Measurements from ENCODE around the gene NTHL1. TPM values are rescaled to one million over a fixed set of nuclear protein-coding genes. Genes with fewer than 3 reads are reported as not detected.
A peak's percentile ranks its signal among the peaks of the same experiment; 100 is the strongest.

NTHL1 gene
- total and polyA plus RNA-seq, 9 of the 15 experiments (the other 6 are each of a cell fraction or from before 2014, with no cell fraction given) = 1.1 to 58.8 (median 17.6) TPM

GRCh38 chr16:2033057-2033908 is 14.4 kb downstream of the NTHL1 start:
- Histone ChIP-seq H3K27ac (ENCODE audit: extremely low read depth, low read depth, low read length) (peak overlapping the region; percentile 41; the same call in 2 of the 3 replicates), H2AFZ (ENCODE audit: low read depth, low read length) (no peak overlapping the region; the same call in 1 of the 2 replicates)
- TF ChIP-seq HMGN3 (IDR thresholded peaks at IDR 0.05; ENCODE audit: borderline replicate concordance, extremely low read depth, insufficient read length, low read depth, low read length) (peak; percentile 50), HDAC8 (tag; IDR thresholded peaks at IDR 0.05) (no peak), ILK (tag; IDR thresholded peaks at IDR 0.05; ENCODE audit: borderline replicate concordance, low read depth) (no peak), ZNF224 (CRISPR knock-in tag; IDR thresholded peaks at IDR 0.05) (no peak), FOXK1 (CRISPR knock-in tag; IDR thresholded peaks at IDR 0.05; ENCODE audit: borderline replicate concordance) (0 out of 2 replicates have a peak, but pooled peaks have one; percentile 42), NCOA6 (IDR thresholded peaks at IDR 0.05) (no peak), PKNOX1 (IDR thresholded peaks at IDR 0.05) (no peak), KLF6 (CRISPR knock-in tag; IDR thresholded peaks at IDR 0.05; ENCODE audit: borderline replicate concordance) (no peak), RUNX1 (IDR thresholded peaks at IDR 0.05; ENCODE audit: low read depth) (no peak), RBBP5 (IDR thresholded peaks at IDR 0.05; ENCODE audit: borderline replicate concordance, insufficient read depth, low read length, poor library complexity, severe bottlenecking) (peak; percentile 44), MEF2D (tag; conservative IDR thresholded peaks at IDR 0.05; ENCODE audit: low read depth) (no peak), ZBTB1 (CRISPR knock-in tag; IDR thresholded peaks at IDR 0.05; ENCODE audit: borderline replicate concordance, low read depth) (0 out of 2 replicates have a peak, but pooled peaks have one; percentile 27), ZNF282 (CRISPR knock-in tag; IDR thresholded peaks at IDR 0.05) (0 out of 2 replicates have a peak, but pooled peaks have one; percentile 53), NR1H2 (CRISPR knock-in tag; IDR thresholded peaks at IDR 0.05) (no peak), ZFX (CRISPR knock-in tag; IDR thresholded peaks at IDR 0.05) (peak; percentile 66), ZNF583 (CRISPR knock-in tag; IDR thresholded peaks at IDR 0.05) (no peak)
- TF ChIP-seq, protein P1, sequence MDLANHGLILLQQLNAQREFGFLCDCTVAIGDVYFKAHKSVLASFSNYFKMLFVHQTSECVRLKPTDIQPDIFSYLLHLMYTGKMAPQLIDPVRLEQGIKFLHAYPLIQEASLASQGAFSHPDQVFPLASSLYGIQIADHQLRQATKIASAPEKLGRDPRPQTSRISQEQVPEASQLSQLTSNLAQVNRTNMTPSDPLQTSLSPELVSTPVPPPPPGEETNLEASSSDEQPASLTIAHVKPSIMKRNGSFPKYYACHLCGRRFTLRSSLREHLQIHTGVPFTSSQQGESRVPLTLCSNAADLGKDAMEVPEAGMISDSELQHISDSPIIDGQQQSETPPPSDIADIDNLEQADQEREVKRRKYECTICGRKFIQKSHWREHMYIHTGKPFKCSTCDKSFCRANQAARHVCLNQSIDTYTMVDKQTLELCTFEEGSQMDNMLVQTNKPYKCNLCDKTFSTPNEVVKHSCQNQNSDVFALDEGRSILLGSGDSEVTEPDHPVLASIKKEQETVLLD (IDR thresholded peaks at IDR 0.05) = no peak
- TF ChIP-seq, protein P2, sequence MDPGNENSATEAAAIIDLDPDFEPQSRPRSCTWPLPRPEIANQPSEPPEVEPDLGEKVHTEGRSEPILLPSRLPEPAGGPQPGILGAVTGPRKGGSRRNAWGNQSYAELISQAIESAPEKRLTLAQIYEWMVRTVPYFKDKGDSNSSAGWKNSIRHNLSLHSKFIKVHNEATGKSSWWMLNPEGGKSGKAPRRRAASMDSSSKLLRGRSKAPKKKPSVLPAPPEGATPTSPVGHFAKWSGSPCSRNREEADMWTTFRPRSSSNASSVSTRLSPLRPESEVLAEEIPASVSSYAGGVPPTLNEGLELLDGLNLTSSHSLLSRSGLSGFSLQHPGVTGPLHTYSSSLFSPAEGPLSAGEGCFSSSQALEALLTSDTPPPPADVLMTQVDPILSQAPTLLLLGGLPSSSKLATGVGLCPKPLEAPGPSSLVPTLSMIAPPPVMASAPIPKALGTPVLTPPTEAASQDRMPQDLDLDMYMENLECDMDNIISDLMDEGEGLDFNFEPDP (CRISPR knock-in tag; IDR thresholded peaks at IDR 0.05) = no peak

More at GRCh38 chr16:2033057-2033908, 14.4 kb downstream of the NTHL1 start:
- peak; percentile 11 for FAIRE-seq
- ChIA-PET CTCF (ENCODE audit: low intra/inter-chr PET ratio) (no interaction called here), POLR2A (interaction anchor here (0.7 to 1.1 kb wide), 3 partner anchors 68 to 142 kb away, joined by 3 to 4 read pairs (median 3); partner anchors contain the start of genes RPS2 and TRAF7)
- no TSS peak for BruUV-seq (replicated peaks)
- in situ Hi-C loops (cut with MboI) = no loop called here
- H3K4me3 ChIP-seq = peak overlapping the region; percentile 23; the same call in 1 of the 2 replicates
- no peaks in the 10 kb centered on the region for H3K9me3 ChIP-seq (replicated peaks; ENCODE audit: control insufficient read depth, insufficient read depth, low read depth, low read length)
- peak; percentile 50 to 70 (median 65) for DNase-seq (ENCODE audit: extremely low read depth in 1 of 4, low spot score in 3 of 4)
- H4K20me1 ChIP-seq (replicated peaks; ENCODE audit: control insufficient read depth, insufficient read depth, low read length) = no peaks in the 10 kb centered on the region
- H3K27me3 ChIP-seq (ENCODE audit: control insufficient read depth in 2 of 2, insufficient read depth in 2 of 2, low read length in 2 of 2) = no peaks in the 10 kb centered on the region
- peak; percentile 49 for ATAC-seq
- peak overlapping the region; percentile 45 for H3K4me2 ChIP-seq (ENCODE audit: insufficient read depth, low read length)
- peaks cover 16 to 87% of the 10 kb centered on the region in 2 experiments for H3K4me1 ChIP-seq (replicated peaks in 1 of 2; ENCODE audit: control insufficient read depth in 2 of 2, insufficient read depth in 2 of 2, low read length in 2 of 2)
- H3K9me1 ChIP-seq (ENCODE audit: control insufficient read depth, insufficient read depth, low read length) = peaks cover 3% of the 10 kb centered on the region
- WGBS (ENCODE audit: insufficient coverage, low coverage, missing lambda C conversion rate) = 38% methylated on average over 21 of the region's 37 CpGs
- peaks cover 16% of the 10 kb centered on the region; the same call in 1 of the 3 replicates for H3K36me3 ChIP-seq (ENCODE audit: control insufficient read depth, insufficient read depth, low read length)
- intact Hi-C loops (cut with micrococcal nuclease) = no loop called here
- peak overlapping the region; percentile 50 to 86; a peak in 3 of 4 replicates for H3K9ac ChIP-seq (ENCODE audit: insufficient read depth in 1 of 2, low read depth in 2 of 2, low read length in 2 of 2)
- peaks cover 11% of the 10 kb centered on the region; the same call in 2 of the 3 replicates for H3K79me2 ChIP-seq (ENCODE audit: control insufficient read depth, insufficient read depth, low read length)

Data from K562 (cell line).